Measurements from ENCODE around the gene CD8B. TPM values are rescaled to one million over a fixed set of nuclear protein-coding genes. Genes with fewer than 3 reads are reported as not detected.

Gene CD8B
- total and polyA plus RNA-seq, 2 experiments from 2014 or later: 0.31 to 0.63 TPM

GRCh38 chr2:86821842-86822241, 39.8 kb downstream of the CD8B start:
- Histone ChIP-seq H2AFZ (peak overlapping the region; percentile 93), H3K27ac (ENCODE audit: low read depth) (no peak overlapping the region), H3K9me2 (ENCODE audit: insufficient read depth) (no peaks in the 10 kb centered on the region), H3K27me3 (ENCODE audit: insufficient read depth) (no peaks in the 10 kb centered on the region), H3K79me2 (replicated peaks; ENCODE audit: insufficient read depth) (no peaks in the 10 kb centered on the region), H3K36me3 (ENCODE audit: insufficient read depth) (no peaks in the 10 kb centered on the region), H3K4me3 (no peak overlapping the region), H4K20me1 (replicated peaks; ENCODE audit: insufficient read depth) (no peaks in the 10 kb centered on the region), H3K4me2 (no peak overlapping the region), H3K4me1 (ENCODE audit: insufficient read depth) (no peaks in the 10 kb centered on the region), H3F3A (replicated peaks; ENCODE audit: low read depth) (no peaks in the 10 kb centered on the region)
- Mint-ChIP-seq H3K9me3 (peaks cover 13% of the 10 kb centered on the region; the same call in 2 of the 3 replicates), H3K4me3 (no peak overlapping the region), H3K36me3 (ENCODE audit: low read depth) (peaks cover 3% of the 10 kb centered on the region; the same call in 1 of the 3 replicates), H3K27ac (no peak overlapping the region), H3K27me3 (ENCODE audit: insufficient read depth, low read depth, poor library complexity) (peaks cover 2% of the 10 kb centered on the region), H3K4me1 (no peaks in the 10 kb centered on the region; the same call in 2 of the 3 replicates)
- ATAC-seq (no peak), DNase-seq (ENCODE audit: low spot score) (no peak)
- TF ChIP-seq JUNB (IDR thresholded peaks at IDR 0.05; ENCODE audit: unreplicated experiment) (no peak), EZH2 (IDR thresholded peaks at IDR 0.05; ENCODE audit: low read depth, unreplicated experiment) (no peak)

GRCh38 chr2:86821306-86821705, 40.4 kb downstream of the CD8B start:
- Histone ChIP-seq H3F3A (replicated peaks; ENCODE audit: low read depth) (no peaks in the 10 kb centered on the region), H3K9me2 (ENCODE audit: insufficient read depth) (no peaks in the 10 kb centered on the region), H3K4me3 (no peak overlapping the region), H3K4me1 (ENCODE audit: insufficient read depth) (no peaks in the 10 kb centered on the region), H2AFZ (peak overlapping the region; percentile 93), H3K27ac (ENCODE audit: low read depth) (no peak overlapping the region), H4K20me1 (replicated peaks; ENCODE audit: insufficient read depth) (no peaks in the 10 kb centered on the region), H3K4me2 (no peak overlapping the region), H3K79me2 (replicated peaks; ENCODE audit: insufficient read depth) (no peaks in the 10 kb centered on the region), H3K36me3 (ENCODE audit: insufficient read depth) (no peaks in the 10 kb centered on the region), H3K27me3 (ENCODE audit: insufficient read depth) (no peaks in the 10 kb centered on the region)
- DNase-seq (ENCODE audit: low spot score) (peak; percentile 30), ATAC-seq (peak; percentile 72)
- H3K27me3 Mint-ChIP-seq (ENCODE audit: insufficient read depth, low read depth, poor library complexity): peaks cover 2% of the 10 kb centered on the region
- H3K27ac Mint-ChIP-seq: no peak overlapping the region
- no peaks in the 10 kb centered on the region; the same call in 2 of the 3 replicates for H3K4me1 Mint-ChIP-seq
- peaks cover 3% of the 10 kb centered on the region; the same call in 1 of the 3 replicates for H3K36me3 Mint-ChIP-seq (ENCODE audit: low read depth)
- no peak overlapping the region for H3K4me3 Mint-ChIP-seq
- H3K9me3 Mint-ChIP-seq: peaks cover 13% of the 10 kb centered on the region; the same call in 2 of the 3 replicates
- TF ChIP-seq POLR2AphosphoS5 (IDR thresholded peaks at IDR 0.05; ENCODE audit: low read depth): no peak
- no peak for TF ChIP-seq EZH2 (IDR thresholded peaks at IDR 0.05; ENCODE audit: low read depth, unreplicated experiment)
- no peak for TF ChIP-seq ZNF114 (CRISPR knock-in tag; IDR thresholded peaks at IDR 0.05)
- no peak for TF ChIP-seq ZNF462 (CRISPR knock-in tag; IDR thresholded peaks at IDR 0.05)
- no peak for TF ChIP-seq NANOG (IDR thresholded peaks at IDR 0.05; ENCODE audit: borderline replicate concordance)
- no peak for TF ChIP-seq STAT1 (IDR thresholded peaks at IDR 0.05; ENCODE audit: unreplicated experiment)
- TF ChIP-seq ETS1 (IDR thresholded peaks at IDR 0.05): no peak
- no peak for TF ChIP-seq CREB1 (CRISPR knock-in tag; IDR thresholded peaks at IDR 0.05; ENCODE audit: low read depth)
- TF ChIP-seq EZH2phosphoT487 (IDR thresholded peaks at IDR 0.05; ENCODE audit: unreplicated experiment): no peak
- TF ChIP-seq CTCF (conservative IDR thresholded peaks at IDR 0.05; ENCODE audit: low read depth in 2 of 2): no peak
- TF ChIP-seq JUNB (IDR thresholded peaks at IDR 0.05; ENCODE audit: unreplicated experiment): no peak

Data from GM23338 (cell line).